Breast epithelium (tissue), 3 donors: ENCODE results near the gene CACNA1F.

Experiments used
- POLR2A ChIP-seq: fragments of 450-650 bp; IDR thresholded peaks from one replicate; pipeline ENCODE4 v1.6.1; 2016; ENCODE audit warnings: antibody characterized with exemption, mild to moderate bottlenecking, moderate library complexity
- TF ChIP-seq, protein P1 (sequence below), 3 donors: fragments of 450-650 bp; IDR thresholded peaks; one replicate each; pipeline ENCODE4 v1.5.1; 2016 to 2017; ENCODE audit warnings: antibody characterized with exemption in 3 of 3, mild to moderate bottlenecking in 3 of 3, moderate library complexity in 3 of 3

DNA sequence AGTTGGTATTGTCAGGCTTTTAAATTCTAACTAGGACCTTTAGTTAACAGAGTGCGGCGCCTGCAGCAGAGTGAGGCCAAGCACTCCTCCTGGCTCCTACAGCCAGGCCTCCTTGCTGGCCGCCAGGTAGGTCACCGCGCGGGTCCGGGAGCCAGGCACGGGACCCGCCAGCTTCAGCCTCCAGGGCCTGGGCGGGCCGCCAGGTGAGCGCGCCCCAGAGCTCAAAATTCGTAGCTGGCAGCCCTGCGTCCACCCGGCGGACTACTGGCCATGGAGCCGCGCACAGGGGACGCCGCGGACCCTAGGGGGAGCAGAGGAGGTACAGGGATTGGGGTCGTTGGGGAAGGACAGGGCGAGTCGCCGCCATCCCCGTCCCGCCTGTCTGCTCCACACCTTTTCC lies 70.5 kb downstream of the CACNA1F start, which contains the start of gene MAGIX:
- TF ChIP-seq, protein P1, sequence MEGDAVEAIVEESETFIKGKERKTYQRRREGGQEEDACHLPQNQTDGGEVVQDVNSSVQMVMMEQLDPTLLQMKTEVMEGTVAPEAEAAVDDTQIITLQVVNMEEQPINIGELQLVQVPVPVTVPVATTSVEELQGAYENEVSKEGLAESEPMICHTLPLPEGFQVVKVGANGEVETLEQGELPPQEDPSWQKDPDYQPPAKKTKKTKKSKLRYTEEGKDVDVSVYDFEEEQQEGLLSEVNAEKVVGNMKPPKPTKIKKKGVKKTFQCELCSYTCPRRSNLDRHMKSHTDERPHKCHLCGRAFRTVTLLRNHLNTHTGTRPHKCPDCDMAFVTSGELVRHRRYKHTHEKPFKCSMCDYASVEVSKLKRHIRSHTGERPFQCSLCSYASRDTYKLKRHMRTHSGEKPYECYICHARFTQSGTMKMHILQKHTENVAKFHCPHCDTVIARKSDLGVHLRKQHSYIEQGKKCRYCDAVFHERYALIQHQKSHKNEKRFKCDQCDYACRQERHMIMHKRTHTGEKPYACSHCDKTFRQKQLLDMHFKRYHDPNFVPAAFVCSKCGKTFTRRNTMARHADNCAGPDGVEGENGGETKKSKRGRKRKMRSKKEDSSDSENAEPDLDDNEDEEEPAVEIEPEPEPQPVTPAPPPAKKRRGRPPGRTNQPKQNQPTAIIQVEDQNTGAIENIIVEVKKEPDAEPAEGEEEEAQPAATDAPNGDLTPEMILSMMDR (IDR thresholded peaks at IDR 0.05) = no peak
- no peak for TF ChIP-seq POLR2A
